Measurements from ENCODE around the gene CUX1. TPM values are rescaled to one million over a fixed set of nuclear protein-coding genes. Genes with fewer than 3 reads are reported as not detected.

Gene CUX1
- total and polyA plus RNA-seq, 5 donors = 54.1 to 146 (median 109) TPM

DNA sequence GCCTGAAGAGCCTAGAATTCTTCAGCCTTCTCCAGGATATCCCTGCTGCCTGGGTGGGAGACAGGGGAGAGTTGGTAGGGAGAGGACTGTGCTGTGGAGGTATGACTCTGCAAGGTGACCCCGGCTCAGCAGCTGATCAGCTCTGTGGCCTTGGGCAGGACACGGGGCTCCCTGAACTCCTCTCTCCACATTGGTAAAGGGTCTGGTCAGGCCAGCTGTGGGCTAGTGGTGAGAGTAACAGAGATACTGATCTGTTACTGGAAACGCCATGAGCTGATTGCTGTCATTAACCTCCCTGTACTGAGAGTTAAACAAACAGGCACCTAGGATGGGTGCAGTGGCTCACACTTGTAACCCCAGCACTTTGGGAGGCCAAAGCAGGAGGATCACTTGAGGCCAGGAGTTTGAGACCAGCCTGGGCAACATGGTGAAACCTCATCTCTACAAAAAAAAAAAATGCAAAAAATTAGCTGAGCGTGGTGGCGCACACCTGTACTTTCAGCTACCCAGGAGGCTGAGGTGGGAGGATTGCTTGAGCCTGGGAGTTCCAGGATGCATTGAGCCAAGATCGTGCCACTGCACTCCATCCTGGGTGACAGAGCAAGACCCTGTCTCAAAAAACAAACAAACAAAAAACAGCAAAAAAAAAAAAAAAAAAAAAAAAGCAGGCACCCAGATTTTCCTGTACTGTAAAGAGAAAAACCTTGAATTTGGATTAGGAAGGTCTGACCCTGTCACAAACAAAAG lies 151.5 kb downstream of the CUX1 start:
- ATAC-seq = no peak

GRCh38 chr7:101969997-101970585 lies 152.7 kb downstream of the CUX1 start:
- DNase-seq (peak in 1 of 3 donors; percentile 7), ATAC-seq (no peak)
- H3K4me3 ChIP-seq (ENCODE audit: low read length) = no peak overlapping the region
- H3K4me1 ChIP-seq (ENCODE audit: control insufficient read depth, insufficient read depth, low read length) = peaks cover 2% of the 10 kb centered on the region
- H3K27ac ChIP-seq (ENCODE audit: low read length) = peak overlapping the region; percentile 10
- no peaks in the 10 kb centered on the region for H3K27me3 ChIP-seq (ENCODE audit: control insufficient read depth, insufficient read depth)
- WGBS = 77% methylated on average over 10 of the region's 10 CpGs
- no peaks in the 10 kb centered on the region for H3K9me3 ChIP-seq (ENCODE audit: control insufficient read depth, low read length)
- intact Hi-C loops (cut with DNase I) = no loop called here

More for the DNA sequence above, 151.5 kb downstream of the CUX1 start:
- H3K27ac ChIP-seq (ENCODE audit: low read length) = no peak overlapping the region
- no peak overlapping the region for H3K4me3 ChIP-seq (ENCODE audit: low read length)
- DNase-seq = peak in 1 of 3 donors; percentile 34
- 90% methylated on average over 6 of the region's 6 CpGs for WGBS
- H3K27me3 ChIP-seq (ENCODE audit: control insufficient read depth, insufficient read depth) = no peaks in the 10 kb centered on the region
- intact Hi-C loops (cut with DNase I) = no loop called here
- H3K9me3 ChIP-seq (ENCODE audit: control insufficient read depth, low read length) = no peaks in the 10 kb centered on the region
- peaks cover 3% of the 10 kb centered on the region for H3K4me1 ChIP-seq (ENCODE audit: control insufficient read depth, insufficient read depth, low read length)

GRCh38 chr7:101970801-101971200 lies 153.4 kb downstream of the CUX1 start:
- DNase-seq = peak in 1 of 3 donors; percentile 2
- Histone ChIP-seq H3K9me3 (ENCODE audit: control insufficient read depth, low read length) (no peaks in the 10 kb centered on the region), H3K4me3 (ENCODE audit: low read length) (no peak overlapping the region), H3K4me1 (ENCODE audit: control insufficient read depth, insufficient read depth, low read length) (no peaks in the 10 kb centered on the region), H3K27ac (ENCODE audit: low read length) (no peak overlapping the region), H3K27me3 (ENCODE audit: control insufficient read depth, insufficient read depth) (no peaks in the 10 kb centered on the region)
- WGBS = 76% methylated on average over 5 of the region's 5 CpGs
- no peak for ATAC-seq
- intact Hi-C loops (cut with DNase I) = no loop called here

- WGBS = 99% methylated on average over 3 of the region's 3 CpGs
- no peak for ATAC-seq
- Histone ChIP-seq H3K27ac (ENCODE audit: low read length) (no peak overlapping the region), H3K27me3 (ENCODE audit: control insufficient read depth, insufficient read depth) (no peaks in the 10 kb centered on the region), H3K4me3 (ENCODE audit: low read length) (no peak overlapping the region), H3K4me1 (ENCODE audit: control insufficient read depth, insufficient read depth, low read length) (no peaks in the 10 kb centered on the region), H3K9me3 (ENCODE audit: control insufficient read depth, low read length) (no peaks in the 10 kb centered on the region)
- DNase-seq = no peak
- intact Hi-C loops (cut with DNase I) = no loop called here
Observed at GRCh38 chr7:101971457-101971856, 154.0 kb downstream of the CUX1 start.

DNA sequence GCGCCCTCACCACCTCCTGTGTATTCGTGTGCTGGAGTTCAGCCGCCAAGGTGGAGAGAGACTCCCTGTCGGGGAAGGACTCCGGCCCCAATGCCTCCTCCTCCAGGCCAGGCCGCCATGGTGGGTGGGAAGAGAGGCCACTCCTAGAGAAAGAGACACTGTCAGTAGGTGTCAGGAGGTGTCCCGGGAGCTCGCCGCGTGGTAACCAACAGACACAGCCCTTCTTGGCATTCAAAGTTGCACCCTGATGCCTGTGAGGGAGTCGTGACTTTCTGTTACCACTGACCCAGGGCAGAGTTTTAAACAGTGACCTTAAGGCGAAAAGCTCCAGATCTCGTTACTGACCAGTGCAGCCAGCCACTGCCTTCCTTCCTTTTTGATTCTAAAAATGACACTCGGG lies 155.2 kb downstream of the CUX1 start:
- no peaks in the 10 kb centered on the region for H3K4me1 ChIP-seq (ENCODE audit: control insufficient read depth, insufficient read depth, low read length)
- intact Hi-C loops (cut with DNase I) = no loop called here
- no peaks in the 10 kb centered on the region for H3K27me3 ChIP-seq (ENCODE audit: control insufficient read depth, insufficient read depth)
- no peaks in the 10 kb centered on the region for H3K9me3 ChIP-seq (ENCODE audit: control insufficient read depth, low read length)
- no peak overlapping the region for H3K4me3 ChIP-seq (ENCODE audit: low read length)
- ATAC-seq (peak; percentile 61 to 71), DNase-seq (peak in 1 of 3 donors; percentile 53)
- peak overlapping the region; percentile 54 for H3K27ac ChIP-seq (ENCODE audit: low read length)
- 71% methylated on average over 14 of the region's 14 CpGs for WGBS

- WGBS = 76% methylated on average over 8 of the region's 8 CpGs
- Histone ChIP-seq H3K9me3 (ENCODE audit: control insufficient read depth, low read length) (no peaks in the 10 kb centered on the region), H3K4me3 (ENCODE audit: low read length) (no peak overlapping the region), H3K4me1 (ENCODE audit: control insufficient read depth, insufficient read depth, low read length) (no peaks in the 10 kb centered on the region), H3K27ac (ENCODE audit: low read length) (peak overlapping the region; percentile 54), H3K27me3 (ENCODE audit: control insufficient read depth, insufficient read depth) (no peaks in the 10 kb centered on the region)
- intact Hi-C loops (cut with DNase I) = no loop called here
- DNase-seq = peak in 1 of 3 donors; percentile 7
- peak; percentile 20 to 30 for ATAC-seq
Observed at GRCh38 chr7:101973130-101973529, 155.7 kb downstream of the CUX1 start.

DNA sequence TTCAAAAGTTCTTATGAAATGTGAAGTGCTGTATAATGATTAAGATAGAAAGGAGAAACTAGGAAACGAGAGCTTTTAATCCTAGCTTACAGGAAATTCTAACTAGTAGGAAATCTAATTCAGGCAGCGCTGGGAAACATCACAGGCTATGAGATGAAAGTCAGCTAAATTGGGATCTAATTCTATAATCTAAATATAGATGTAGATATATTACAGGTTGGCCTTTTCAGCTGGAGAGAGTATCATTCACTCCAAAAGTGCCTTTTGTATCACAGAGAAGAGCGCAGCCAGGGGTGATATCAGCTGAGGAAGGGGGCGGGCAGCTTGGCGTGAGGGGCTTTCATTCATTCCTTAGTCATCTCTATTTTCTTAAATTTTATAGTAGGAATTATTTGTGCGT lies 157.0 kb downstream of the CUX1 start:
- DNase-seq (peak in 1 of 3 donors; percentile 5), ATAC-seq (no peak)
- Histone ChIP-seq H3K9me3 (ENCODE audit: control insufficient read depth, low read length) (no peaks in the 10 kb centered on the region), H3K27ac (ENCODE audit: low read length) (no peak overlapping the region), H3K4me1 (ENCODE audit: control insufficient read depth, insufficient read depth, low read length) (no peaks in the 10 kb centered on the region), H3K27me3 (ENCODE audit: control insufficient read depth, insufficient read depth) (no peaks in the 10 kb centered on the region), H3K4me3 (ENCODE audit: low read length) (no peak overlapping the region)
- WGBS = 73% methylated on average over 6 of the region's 6 CpGs
- intact Hi-C loops (cut with DNase I) = no loop called here

DNA sequence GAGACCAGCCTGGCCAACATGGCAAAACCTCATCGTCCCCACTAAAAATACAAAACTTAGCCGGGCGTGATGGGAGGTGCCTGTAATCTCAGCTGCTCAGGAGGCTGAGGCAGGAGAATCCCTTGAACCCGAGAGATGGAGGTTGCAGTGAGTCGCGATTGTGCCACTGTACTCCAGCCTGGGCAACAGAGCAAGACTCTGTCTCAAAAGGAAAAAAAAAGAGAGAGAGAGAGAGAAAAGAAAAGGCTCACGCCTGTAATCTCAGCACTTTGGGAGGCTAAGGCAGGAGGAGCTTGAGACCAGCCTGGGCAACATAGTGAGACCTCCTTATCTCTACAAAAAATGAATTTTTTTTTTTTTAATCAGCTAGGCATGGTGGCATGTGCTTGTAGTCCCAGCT lies 157.6 kb downstream of the CUX1 start:
- Histone ChIP-seq H3K4me1 (ENCODE audit: control insufficient read depth, insufficient read depth, low read length) (no peaks in the 10 kb centered on the region), H3K27ac (ENCODE audit: low read length) (no peak overlapping the region), H3K27me3 (ENCODE audit: control insufficient read depth, insufficient read depth) (no peaks in the 10 kb centered on the region), H3K9me3 (ENCODE audit: control insufficient read depth, low read length) (no peaks in the 10 kb centered on the region), H3K4me3 (ENCODE audit: low read length) (no peak overlapping the region)
- DNase-seq (peak in 1 of 3 donors; percentile 15), ATAC-seq (no peak)
- intact Hi-C loops (cut with DNase I) = no loop called here
- 91% methylated on average over 7 of the region's 7 CpGs for WGBS

GRCh38 chr7:101976411-101976810 lies 159.0 kb downstream of the CUX1 start:
- DNase-seq = no peak
- Histone ChIP-seq H3K4me1 (ENCODE audit: control insufficient read depth, insufficient read depth, low read length) (no peaks in the 10 kb centered on the region), H3K27ac (ENCODE audit: low read length) (no peak overlapping the region), H3K4me3 (ENCODE audit: low read length) (no peak overlapping the region), H3K27me3 (ENCODE audit: control insufficient read depth, insufficient read depth) (no peaks in the 10 kb centered on the region), H3K9me3 (ENCODE audit: control insufficient read depth, low read length) (no peaks in the 10 kb centered on the region)
- intact Hi-C loops (cut with DNase I) = no loop called here
- ATAC-seq = no peak
- WGBS = 70% methylated on average over 5 of the region's 5 CpGs

GRCh38 chr7:101977249-101977648 lies 159.8 kb downstream of the CUX1 start:
- no peak for ATAC-seq
- intact Hi-C loops (cut with DNase I) = no loop called here
- Histone ChIP-seq H3K4me3 (ENCODE audit: low read length) (no peak overlapping the region), H3K27ac (ENCODE audit: low read length) (no peak overlapping the region), H3K4me1 (ENCODE audit: control insufficient read depth, insufficient read depth, low read length) (no peaks in the 10 kb centered on the region), H3K9me3 (ENCODE audit: control insufficient read depth, low read length) (no peaks in the 10 kb centered on the region), H3K27me3 (ENCODE audit: control insufficient read depth, insufficient read depth) (no peaks in the 10 kb centered on the region)
- DNase-seq = no peak
- WGBS = 94% methylated on average over 4 of the region's 4 CpGs

DNA sequence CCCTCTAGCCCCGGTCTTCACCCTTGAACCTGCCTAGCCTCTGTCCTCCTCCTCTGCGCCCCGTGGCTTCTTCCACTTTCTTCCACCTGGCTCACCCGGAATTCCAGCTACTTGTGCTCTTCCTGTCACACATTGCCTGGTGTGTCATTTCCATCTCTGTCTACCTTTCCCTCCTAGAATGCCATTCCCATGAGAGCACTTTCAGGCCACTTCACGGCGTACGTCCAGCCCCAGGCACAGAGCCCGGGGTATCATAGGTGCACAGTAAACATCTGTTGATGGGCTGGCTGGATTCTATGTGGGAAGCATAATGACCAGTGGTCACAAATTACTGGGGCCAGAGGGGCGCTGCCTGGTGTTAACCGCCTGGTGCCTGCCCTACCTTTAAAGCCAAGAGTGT lies 161.3 kb downstream of the CUX1 start:
- no peaks in the 10 kb centered on the region for H3K9me3 ChIP-seq (ENCODE audit: control insufficient read depth, low read length)
- no peaks in the 10 kb centered on the region for H3K4me1 ChIP-seq (ENCODE audit: control insufficient read depth, insufficient read depth, low read length)
- H3K27ac ChIP-seq (ENCODE audit: low read length) = no peak overlapping the region
- intact Hi-C loops (cut with DNase I) = no loop called here
- H3K27me3 ChIP-seq (ENCODE audit: control insufficient read depth, insufficient read depth) = no peaks in the 10 kb centered on the region
- DNase-seq (peak in 1 of 3 donors; percentile 17), ATAC-seq (no peak)
- no peak overlapping the region for H3K4me3 ChIP-seq (ENCODE audit: low read length)
- WGBS = 87% methylated on average over 10 of the region's 10 CpGs

Data from right cardiac atrium (tissue), 5 donors.